Activated naive CD8-positive, alpha-beta T cell treated with anti-CD3 and anti-CD28 coated beads, Interleukin-2, amount 10 ng/mL, durations not matched to agents 7 days and 5 days (primary cell): ENCODE measurements around the gene C1orf141. TPM values are rescaled to one million over a fixed set of nuclear protein-coding genes. Genes with fewer than 3 reads are reported as not detected.
"Not testable (repeated sequence)": the region's sequence is repeated elsewhere in the genome, so short reads cannot be mapped to it uniquely, and the experiment has no call there.

Experiments used
- ATAC-seq: fragments of 150-1000 bp; cut with Tn5 transposase; one replicate; pipeline ENCODE4 v1.10.0; 2021; ENCODE audit warnings: low read depth, moderate library complexity
- POLR2A ChIA-PET: fragments of 350-600 bp; sonication (Branson Sonifier 250); formaldehyde crosslinking; loops from one replicate; lab custom pipeline; 2021; ENCODE audit warnings: antibody characterized with exemption; lab: Charles Lee
- DNase-seq: peaks from one replicate; pipeline ENCODE4 v3.0.0; 2021
- H3K27ac Mint-ChIP-seq: one replicate; pipeline ENCODE4 v1.8.0; 2022; ENCODE audit warnings: mild to moderate bottlenecking, mixed read lengths
- H3K27me3 Mint-ChIP-seq: one replicate; pipeline ENCODE4 v1.8.0; 2022; ENCODE audit warnings: mild to moderate bottlenecking, moderate library complexity, mixed read lengths
- H3K36me3 Mint-ChIP-seq: one replicate; pipeline ENCODE4 v1.8.0; 2021; ENCODE audit warnings: mild to moderate bottlenecking, mixed read lengths
- H3K4me1 Mint-ChIP-seq: one replicate; pipeline ENCODE4 v1.8.0; 2021; ENCODE audit warnings: mixed read lengths
- H3K4me3 Mint-ChIP-seq: one replicate; pipeline ENCODE4 v1.8.0; 2022; ENCODE audit warnings: mild to moderate bottlenecking, moderate library complexity, mixed read lengths
- H3K9me3 Mint-ChIP-seq: one replicate; pipeline ENCODE4 v1.8.0; 2021; ENCODE audit warnings: mixed read lengths
- total RNA-seq, 2 experiments: library from RNA; stranded (reverse); gene quantifications; one replicate each; pipeline ENCODE4 v1.2.3, GENCODE V29; 2021

Gene C1orf141
- total RNA-seq, 2 experiments from 2014 or later: not detected

DNA sequence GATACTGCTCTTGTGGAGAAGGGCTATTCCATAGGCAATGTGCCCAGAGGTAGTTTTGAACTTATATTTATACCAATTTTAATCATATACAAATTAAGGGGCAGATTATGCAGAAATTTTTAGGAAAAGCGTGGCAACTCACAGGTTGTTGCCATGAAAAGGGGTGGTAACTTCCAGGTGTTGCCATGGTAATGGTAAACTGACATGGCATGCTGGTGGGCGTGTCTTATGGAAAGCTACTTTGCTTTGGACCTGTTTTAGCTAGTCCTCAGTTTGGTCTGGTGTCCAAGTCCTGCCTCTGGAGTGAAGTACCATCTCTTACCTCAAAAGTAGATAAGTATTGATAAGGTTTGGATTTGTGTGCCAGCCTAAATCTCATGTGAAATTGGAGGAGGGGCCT lies 23.6 kb upstream of the C1orf141 start:
- ATAC-seq: no peak
- H3K27ac Mint-ChIP-seq: no peak overlapping the region
- no peak for DNase-seq
- peaks cover 22% of the 10 kb centered on the region for H3K27me3 Mint-ChIP-seq
- H3K4me1 Mint-ChIP-seq: peaks cover 13% of the 10 kb centered on the region
- POLR2A ChIA-PET: no interaction called here
- H3K36me3 Mint-ChIP-seq: peaks cover 18% of the 10 kb centered on the region
- no peak overlapping the region for H3K4me3 Mint-ChIP-seq
- H3K9me3 Mint-ChIP-seq: peaks cover 7% of the 10 kb centered on the region

DNA sequence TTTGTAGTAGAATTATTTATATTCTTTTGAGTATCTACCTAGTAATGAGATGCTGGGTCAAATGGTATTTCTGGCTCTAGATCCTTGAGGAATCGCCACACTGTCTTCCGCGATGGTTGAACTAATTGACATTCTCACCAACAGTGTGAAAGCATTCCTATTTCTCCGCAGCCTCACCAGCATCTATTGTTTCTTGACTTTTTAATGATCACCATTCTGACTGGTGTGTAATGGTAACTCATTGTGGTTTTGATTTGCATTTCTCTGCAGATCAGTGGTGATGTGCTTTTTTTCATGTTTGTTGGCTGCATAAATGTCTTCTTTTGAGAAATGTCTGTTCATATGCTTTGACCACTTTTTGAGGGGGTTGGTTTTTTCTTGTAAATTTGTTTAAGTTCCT lies 16.2 kb upstream of the C1orf141 start:
- Mint-ChIP-seq H3K27ac (no peak overlapping the region), H3K4me3 (no peak overlapping the region), H3K9me3 (peaks cover 2% of the 10 kb centered on the region), H3K27me3 (peaks cover 31% of the 10 kb centered on the region), H3K4me1 (peaks cover 29% of the 10 kb centered on the region), H3K36me3 (peaks cover 15% of the 10 kb centered on the region)
- no peak for DNase-seq
- POLR2A ChIA-PET: no interaction called here
- ATAC-seq: no peak

DNA sequence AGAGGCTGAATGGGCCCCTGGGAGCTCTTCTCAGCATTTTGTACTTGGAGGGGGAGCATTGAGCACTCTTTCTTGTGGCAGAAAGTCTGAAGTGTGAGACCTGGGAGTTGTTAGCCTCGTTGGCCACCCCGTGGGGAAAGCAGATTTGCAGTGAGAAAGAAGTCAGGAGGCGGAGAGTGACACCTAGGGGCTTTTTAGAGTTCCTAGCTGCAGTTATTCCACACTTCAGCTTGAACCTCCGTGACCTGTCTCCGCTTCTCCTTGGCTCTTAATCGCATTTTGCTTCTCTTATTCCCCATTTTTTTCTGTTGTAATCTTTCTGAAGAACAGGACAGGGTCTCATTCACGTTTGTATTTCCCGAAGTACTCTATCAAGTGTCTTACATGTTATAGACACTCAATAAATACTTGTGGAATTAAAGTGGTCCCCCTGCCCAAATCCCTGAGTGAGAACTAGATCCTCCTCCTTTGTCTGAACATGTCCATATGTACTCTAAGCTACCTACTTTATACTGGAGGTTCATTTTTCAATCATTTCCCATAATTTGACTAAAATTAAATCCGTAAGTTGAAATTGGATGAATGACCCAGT lies 14.5 kb upstream of the C1orf141 start:
- POLR2A ChIA-PET: interaction anchor here (0.6 to 2.3 kb wide), 4 partner anchors 13 to 534 kb away, joined by 4 to 11 read pairs (median 5); partner anchors contain the start of gene SLC35D1
- Mint-ChIP-seq H3K27ac (peak overlapping the region; percentile 32), H3K36me3 (peaks cover 4% of the 10 kb centered on the region), H3K4me3 (no peak overlapping the region), H3K4me1 (peaks cover 37% of the 10 kb centered on the region), H3K9me3 (peaks cover 2% of the 10 kb centered on the region), H3K27me3 (peaks cover 25% of the 10 kb centered on the region)
- peak; percentile 90 for ATAC-seq
- peak; percentile 50 for DNase-seq

GRCh38 chr1:67148516-67149178 lies 13.9 kb upstream of the C1orf141 start:
- Mint-ChIP-seq H3K27ac (peak overlapping the region; percentile 32), H3K4me3 (no peak overlapping the region), H3K27me3 (peaks cover 20% of the 10 kb centered on the region), H3K9me3 (no peaks in the 10 kb centered on the region), H3K4me1 (peaks cover 40% of the 10 kb centered on the region), H3K36me3 (peaks cover 2% of the 10 kb centered on the region)
- ATAC-seq (peak; percentile 32), DNase-seq (no peak)
- POLR2A ChIA-PET: interaction anchor here (0.6 to 2.3 kb wide), 6 partner anchors 14 to 534 kb away, joined by 3 to 11 read pairs (median 4); partner anchors contain the start of gene SLC35D1

DNA sequence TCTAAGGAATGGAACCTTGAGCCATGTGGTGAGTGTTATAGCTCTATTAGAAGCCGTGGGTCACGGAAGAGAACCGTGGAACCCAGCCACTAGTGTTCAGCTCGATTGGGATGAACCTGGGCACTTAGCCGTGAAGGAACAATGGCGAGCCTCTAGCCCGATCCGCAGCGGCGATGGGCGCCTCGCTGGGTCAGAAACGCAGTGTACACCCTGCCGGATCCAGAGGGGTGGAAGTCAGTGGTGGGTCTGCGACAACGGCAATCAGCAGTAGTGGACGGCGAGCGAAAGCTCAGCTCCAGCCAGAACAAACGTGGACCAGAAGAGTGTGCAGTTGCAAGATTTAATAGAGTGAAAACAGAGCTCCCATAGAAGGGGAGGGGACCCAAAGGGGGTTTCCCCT lies 13.2 kb upstream of the C1orf141 start:
- H3K27ac Mint-ChIP-seq, ATAC-seq, H3K4me3 Mint-ChIP-seq, H3K36me3 Mint-ChIP-seq, H3K9me3 Mint-ChIP-seq, DNase-seq: not testable (repeated sequence)
- Mint-ChIP-seq H3K27me3 (peaks cover 17% of the 10 kb centered on the region), H3K4me1 (peaks cover 46% of the 10 kb centered on the region)
- POLR2A ChIA-PET: interaction anchor here (0.6 to 2.1 kb wide), 3 partner anchors 24 to 155 kb away, joined by 3 to 4 read pairs (median 3); no protein-coding TSS in a partner anchor

GRCh38 chr1:67146539-67146938 lies 11.8 kb upstream of the C1orf141 start:
- peak overlapping the region; percentile 57 for H3K27ac Mint-ChIP-seq
- peaks cover 52% of the 10 kb centered on the region for H3K4me1 Mint-ChIP-seq
- ATAC-seq (no peak), DNase-seq (no peak)
- H3K9me3 Mint-ChIP-seq: no peaks in the 10 kb centered on the region
- peaks cover 5% of the 10 kb centered on the region for H3K27me3 Mint-ChIP-seq
- no peak overlapping the region for H3K4me3 Mint-ChIP-seq
- POLR2A ChIA-PET: interaction anchor here (0.9 kb wide), 1 partner anchor 16 kb away, joined by 3 read pairs; no protein-coding TSS in a partner anchor
- H3K36me3 Mint-ChIP-seq: peaks cover 2% of the 10 kb centered on the region

DNA sequence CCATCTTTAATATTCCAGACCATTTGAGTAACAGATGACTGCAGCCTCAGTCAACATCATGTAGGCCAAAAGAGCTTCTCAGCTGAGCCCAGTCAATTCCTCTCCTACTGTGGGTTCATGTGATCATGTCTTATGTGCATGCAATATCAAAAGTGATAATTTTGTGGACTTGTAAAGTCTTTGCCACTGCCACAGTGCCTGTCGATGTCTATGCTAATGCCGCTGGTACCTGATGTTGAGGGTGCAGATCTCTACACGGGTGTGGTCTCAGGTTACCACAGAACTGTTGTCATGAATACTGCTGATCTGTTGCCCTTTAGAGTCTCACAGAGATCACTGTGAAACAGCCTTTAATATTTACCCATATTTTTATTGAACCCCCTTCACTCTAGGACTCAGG lies 11.3 kb upstream of the C1orf141 start:
- no peak overlapping the region for H3K4me3 Mint-ChIP-seq
- peaks cover 50% of the 10 kb centered on the region for H3K4me1 Mint-ChIP-seq
- no peak for DNase-seq
- no peak overlapping the region for H3K27ac Mint-ChIP-seq
- H3K36me3 Mint-ChIP-seq: peaks cover 2% of the 10 kb centered on the region
- POLR2A ChIA-PET: interaction anchor here (0.9 to 1.3 kb wide), 2 partner anchors 16 to 150 kb away, joined by 3 read pairs; no protein-coding TSS in a partner anchor
- H3K9me3 Mint-ChIP-seq: no peaks in the 10 kb centered on the region
- ATAC-seq: no peak
- H3K27me3 Mint-ChIP-seq: peaks cover 2% of the 10 kb centered on the region

GRCh38 chr1:67144696-67145095 lies 9.9 kb upstream of the C1orf141 start:
- H3K27me3 Mint-ChIP-seq: no peaks in the 10 kb centered on the region
- H3K4me1 Mint-ChIP-seq: peaks cover 44% of the 10 kb centered on the region
- ATAC-seq (no peak), DNase-seq (no peak)
- no peak overlapping the region for H3K27ac Mint-ChIP-seq
- H3K36me3 Mint-ChIP-seq: peaks cover 2% of the 10 kb centered on the region
- POLR2A ChIA-PET: interaction anchor here (1.3 to 2.4 kb wide), 2 partner anchors 68 to 149 kb away, joined by 3 to 12 read pairs; no protein-coding TSS in a partner anchor
- no peaks in the 10 kb centered on the region for H3K9me3 Mint-ChIP-seq
- peak overlapping the region; percentile 56 for H3K4me3 Mint-ChIP-seq

DNA sequence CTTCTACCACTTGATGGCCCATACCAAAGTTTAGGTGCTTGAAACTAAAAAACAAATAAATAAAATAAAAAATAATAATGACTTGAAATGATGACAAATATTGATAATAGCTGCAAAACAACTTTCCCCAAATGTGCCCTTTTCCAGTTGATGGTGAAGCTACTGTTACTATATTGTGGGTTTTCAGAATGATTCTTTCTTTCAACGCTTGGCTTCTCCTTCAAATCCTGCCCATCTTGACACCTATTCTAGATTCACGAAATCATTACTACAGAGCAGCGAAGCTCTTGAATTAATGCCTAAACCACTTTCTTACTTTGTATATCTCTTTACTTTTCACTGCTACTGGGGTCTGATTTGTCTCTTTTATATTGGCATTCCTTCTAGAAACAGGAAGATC lies 9.2 kb upstream of the C1orf141 start:
- no peak overlapping the region for H3K27ac Mint-ChIP-seq
- no peak overlapping the region for H3K4me3 Mint-ChIP-seq
- H3K4me1 Mint-ChIP-seq: peaks cover 38% of the 10 kb centered on the region
- DNase-seq (no peak), ATAC-seq (no peak)
- H3K9me3 Mint-ChIP-seq: no peaks in the 10 kb centered on the region
- H3K36me3 Mint-ChIP-seq: peaks cover 2% of the 10 kb centered on the region
- H3K27me3 Mint-ChIP-seq: no peaks in the 10 kb centered on the region
- POLR2A ChIA-PET: interaction anchor here (0.9 to 2.4 kb wide), 2 partner anchors 69 to 286 kb away, joined by 3 to 12 read pairs; partner anchors contain the start of gene SERBP1

DNA sequence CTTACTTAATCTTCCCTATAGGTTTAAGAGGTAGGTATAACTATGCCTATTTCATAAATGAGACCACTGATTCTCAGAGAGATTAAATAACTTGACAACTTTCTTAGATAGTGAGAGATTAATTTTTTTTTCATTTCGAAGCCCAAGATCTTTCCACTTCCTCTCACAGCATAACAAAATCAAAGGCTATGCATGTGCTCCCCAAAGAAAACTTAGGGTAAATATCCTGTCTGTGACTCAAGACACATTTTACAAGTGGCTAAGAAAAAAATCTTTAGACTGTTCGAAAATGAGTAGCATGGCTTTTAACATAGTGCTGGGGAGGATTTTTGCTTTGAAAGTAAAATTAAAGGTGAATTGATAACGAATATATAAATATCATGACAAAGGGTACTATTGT lies 8.2 kb upstream of the C1orf141 start:
- POLR2A ChIA-PET: interaction anchor here (2.4 kb wide), 1 partner anchor 70 kb away, joined by 12 read pairs; no protein-coding TSS in a partner anchor
- peak overlapping the region; percentile 52 for H3K4me3 Mint-ChIP-seq

GRCh38 chr1:67141832-67142231 lies 7.1 kb upstream of the C1orf141 start:
- ATAC-seq, H3K27me3 Mint-ChIP-seq, POLR2A ChIA-PET, H3K9me3 Mint-ChIP-seq, H3K27ac Mint-ChIP-seq, DNase-seq, H3K4me3 Mint-ChIP-seq, H3K36me3 Mint-ChIP-seq: not testable (repeated sequence)
- H3K4me1 Mint-ChIP-seq: peaks cover 33% of the 10 kb centered on the region

More for the DNA sequence above, 8.2 kb upstream of the C1orf141 start:
- H3K4me1 Mint-ChIP-seq: peaks cover 33% of the 10 kb centered on the region
- H3K27me3 Mint-ChIP-seq: peaks cover 4% of the 10 kb centered on the region
- peaks cover 2% of the 10 kb centered on the region for H3K36me3 Mint-ChIP-seq
- H3K27ac Mint-ChIP-seq: peak overlapping the region; percentile 77
- no peak for DNase-seq
- peak; percentile 83 for ATAC-seq
- no peaks in the 10 kb centered on the region for H3K9me3 Mint-ChIP-seq

DNA sequence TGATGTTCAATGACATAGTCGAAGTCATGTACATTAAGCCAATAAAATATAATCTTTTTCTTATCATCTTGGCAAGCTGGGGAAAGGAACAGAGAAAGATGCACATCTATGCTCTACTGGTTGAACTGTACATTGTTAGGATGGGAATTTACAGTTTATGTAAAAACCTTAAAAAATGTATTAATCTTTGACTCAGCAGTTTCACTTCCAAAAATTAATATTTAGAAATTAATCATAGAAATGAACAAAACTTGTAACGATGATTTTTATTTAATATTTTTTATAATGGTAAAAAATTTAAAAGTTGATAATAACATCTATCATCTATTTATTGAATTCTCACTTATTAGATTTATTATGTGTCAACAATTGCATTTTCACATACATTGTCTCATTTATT lies 5.7 kb upstream of the C1orf141 start:
- ATAC-seq: no peak
- POLR2A ChIA-PET: no interaction called here
- Mint-ChIP-seq H3K4me1 (peaks cover 22% of the 10 kb centered on the region), H3K27me3 (peaks cover 8% of the 10 kb centered on the region), H3K27ac (no peak overlapping the region), H3K4me3 (no peak overlapping the region), H3K36me3 (no peaks in the 10 kb centered on the region), H3K9me3 (no peaks in the 10 kb centered on the region)
- DNase-seq: no peak

GRCh38 chr1:67138813-67139499 lies 4.2 kb upstream of the C1orf141 start:
- ATAC-seq: no peak

More at GRCh38 chr1:67138813-67139499, 4.2 kb upstream of the C1orf141 start:
- H3K4me3 Mint-ChIP-seq: no peak overlapping the region
- no peak overlapping the region for H3K27ac Mint-ChIP-seq
- POLR2A ChIA-PET: no interaction called here
- H3K9me3 Mint-ChIP-seq: no peaks in the 10 kb centered on the region
- H3K36me3 Mint-ChIP-seq: no peaks in the 10 kb centered on the region
- H3K4me1 Mint-ChIP-seq: peaks cover 24% of the 10 kb centered on the region
- DNase-seq: no peak
- H3K27me3 Mint-ChIP-seq: peaks cover 12% of the 10 kb centered on the region
